GM12878 (cell line): Measurements from ENCODE around the gene ANKHD1. TPM values are rescaled to one million over a fixed set of nuclear protein-coding genes. Genes with fewer than 3 reads are reported as not detected.

Experiments used
- ATAC-seq: fragments of 200-7000 bp; cut with Tn5 transposase; 3 replicates; pipeline ENCODE4 v1.9.1; 2020; ENCODE audit warnings: mild to moderate bottlenecking, moderate library complexity
- BruUV-seq: library from RNA; stranded (reverse); fragments of 400-500 nt; replicated peaks from 2 replicates; lab custom pipeline; 2021; lab: Mats Ljungman, UMichigan
- CTCF ChIA-PET: fragments of 300-600 bp; sonication (Branson Sonifier 250); formaldehyde crosslinking; extraction: SDS; loops from one replicate; lab custom pipeline; 2021; ENCODE audit warnings: inconsistent platforms; lab: Yijun Ruan, JAX
- POLR2A ChIA-PET: fragments of 350-600 bp; formaldehyde crosslinking; extraction: SDS; loops from one replicate; lab custom pipeline; 2021; ENCODE audit warnings: inconsistent platforms; lab: Charles Lee
- RAD21 ChIA-PET: fragments of 300-600 bp; sonication (Branson Sonifier 250); formaldehyde crosslinking; loops from one replicate; lab custom pipeline; 2023; ENCODE audit warnings: antibody characterized with exemption; ENCODE audit not compliant: unreplicated experiment; lab: Charles Lee
- SMC1A ChIA-PET: fragments of 300-600 bp; sonication (Branson Sonifier 250); formaldehyde crosslinking; loops from one replicate; lab custom pipeline; 2023; ENCODE audit not compliant: unreplicated experiment, uncharacterized antibody; lab: Charles Lee
- DNase-seq: peaks from one replicate; pipeline ENCODE4 v3.0.0-alpha.2; 2011; ENCODE audit warnings: low read depth, low spot score
- FAIRE-seq: peaks from 3 replicates; lab custom pipeline; 2011; peaks lifted over from hg19 to GRCh38; lab: Jason Lieb, UNC
- H2AFZ ChIP-seq: 2 replicates; pipeline ENCODE4 v1.6.0; 2011; ENCODE audit warnings: low read depth, low read length, control low read depth; ENCODE audit not compliant: control insufficient read depth
- H3K27ac ChIP-seq: 2 replicates; pipeline ENCODE4 v1.5.1; 2011; ENCODE audit warnings: control low read depth; ENCODE audit not compliant: control insufficient read depth, insufficient read depth
- H3K27me3 ChIP-seq, 2 experiments: replicated peaks in 1 of 2; 2 replicates each; pipeline versions ENCODE4 v1.6.0 to v1.6.1; 2011; ENCODE audit warnings: low read length in 1 of 2; ENCODE audit not compliant: control insufficient read depth in 2 of 2, insufficient read depth in 2 of 2
- H3K36me3 ChIP-seq, 2 experiments: 2 replicates each; pipeline ENCODE4 v1.5.1; 2011; ENCODE audit warnings: low read length in 1 of 2; ENCODE audit not compliant: control insufficient read depth in 2 of 2, insufficient read depth in 2 of 2
- H3K4me1 ChIP-seq: 2 replicates; pipeline ENCODE4 v1.6.1; 2011; ENCODE audit warnings: mild to moderate bottlenecking, low read length, moderate library complexity, mixed read lengths; ENCODE audit not compliant: control insufficient read depth, insufficient read depth
- H3K4me2 ChIP-seq: 2 replicates; pipeline ENCODE4 v1.6.0; 2011; ENCODE audit warnings: control low read depth; ENCODE audit not compliant: control insufficient read depth, insufficient read depth
- H3K4me3 ChIP-seq: fragments of 200-600 bp; sonication (generic); 2 replicates; pipeline ENCODE4 v1.5.1; 2016
- H3K79me2 ChIP-seq: 2 replicates; pipeline ENCODE4 v1.6.0; 2011; ENCODE audit warnings: low read length; ENCODE audit not compliant: control insufficient read depth, insufficient read depth
- H3K9ac ChIP-seq: 2 replicates; pipeline ENCODE4 v1.8.0; 2011; ENCODE audit warnings: low read length, control low read depth, mixed read lengths; ENCODE audit not compliant: control insufficient read depth, insufficient read depth
- H3K9me3 ChIP-seq: replicated peaks from 3 replicates; pipeline ENCODE4 v1.5.1; 2011; ENCODE audit warnings: mild to moderate bottlenecking, low read length; ENCODE audit not compliant: control insufficient read depth, insufficient read depth
- H4K20me1 ChIP-seq: 2 replicates; pipeline ENCODE4 v1.6.0; 2011; ENCODE audit not compliant: control insufficient read depth, insufficient read depth
- ATF7 ChIP-seq: fragments of 450-650 bp; IDR thresholded peaks from 2 replicates; pipeline ENCODE4 v1.6.1; 2016; ENCODE audit warnings: low read depth, mild to moderate bottlenecking
- CBX3 ChIP-seq: fragments of 200-600 bp; sonication (generic); IDR thresholded peaks from 2 replicates; pipeline ENCODE4 v1.6.1; 2016; ENCODE audit warnings: low read depth, borderline replicate concordance
- CHD2 ChIP-seq: IDR thresholded peaks from 2 replicates; pipeline ENCODE4 v1.6.1; 2011; ENCODE audit warnings: low read depth, low read length, improper control_type of control experiment, borderline replicate concordance
- CREB1 ChIP-seq: IDR thresholded peaks from 2 replicates; pipeline ENCODE4 v1.6.1; 2012; ENCODE audit warnings: low read depth, mild to moderate bottlenecking, inconsistent platforms
- KAT2A ChIP-seq: conservative IDR thresholded peaks from 2 replicates; pipeline ENCODE4 v1.6.1; 2011; ENCODE audit warnings: low read depth, low read length; ENCODE audit not compliant: control insufficient read depth
- KDM1A ChIP-seq: fragments of 200-600 bp; sonication (generic); IDR thresholded peaks from 2 replicates; pipeline ENCODE4 v1.6.1; 2016; ENCODE audit warnings: borderline replicate concordance
- KLF5 ChIP-seq: fragments of 450-650 bp; IDR thresholded peaks from 2 replicates; pipeline ENCODE4 v1.6.1; 2014; ENCODE audit warnings: mild to moderate bottlenecking; ENCODE audit not compliant: partially characterized antibody
- LARP7 ChIP-seq: fragments of 450-650 bp; IDR thresholded peaks from 2 replicates; pipeline ENCODE4 v1.6.1; 2017; ENCODE audit warnings: mild to moderate bottlenecking
- MYB ChIP-seq: fragments of 150-350 bp; IDR thresholded peaks from 2 replicates; pipeline ENCODE4 v1.6.1; 2014; ENCODE audit warnings: mild to moderate bottlenecking, low read depth, low read length, borderline replicate concordance
- MYC ChIP-seq: IDR thresholded peaks from 2 replicates; pipeline ENCODE4 v1.6.1; 2011; ENCODE audit warnings: mild to moderate bottlenecking, low read length, moderate library complexity, inconsistent platforms; ENCODE audit not compliant: insufficient read depth, insufficient replicate concordance, insufficient read length, severe bottlenecking
- PAX8 ChIP-seq: fragments of 450-650 bp; IDR thresholded peaks from 2 replicates; pipeline ENCODE4 v1.6.1; 2017; ENCODE audit warnings: mild to moderate bottlenecking, moderate library complexity
- RCOR1 ChIP-seq: conservative IDR thresholded peaks from 2 replicates; pipeline ENCODE4 v1.6.1; 2012; ENCODE audit warnings: low read depth, low read length, improper control_type of control experiment
- STAT1 ChIP-seq: fragments of 450-650 bp; conservative IDR thresholded peaks from 2 replicates; pipeline ENCODE4 v1.6.1; 2014; ENCODE audit warnings: antibody characterized with exemption, mild to moderate bottlenecking
- SUZ12 ChIP-seq: fragments of 200-600 bp; sonication (generic); IDR thresholded peaks from one replicate; pipeline ENCODE4 v1.6.1; 2018; ENCODE audit warnings: antibody characterized with exemption, mild to moderate bottlenecking; ENCODE audit not compliant: unreplicated experiment
- TCF3 ChIP-seq: IDR thresholded peaks from 2 replicates; pipeline ENCODE4 v1.6.1; 2012; ENCODE audit warnings: low read depth, mild to moderate bottlenecking, low read length, borderline replicate concordance; ENCODE audit not compliant: insufficient read depth
- ZNF274 ChIP-seq: IDR thresholded peaks from one replicate; pipeline ENCODE4 v1.8.0; 2011; ENCODE audit not compliant: insufficient read length, insufficient read depth
- WGBS: methylation state at CpG from one replicate; pipeline ENCODE4 v1.1.6; 2016; ENCODE audit warnings: low lambda C conversion rate; ENCODE audit not compliant: insufficient replicate concordance, insufficient coverage; ENCODE audit errors: missing lambda C conversion rate; 5-methylcytosine and 5-hydroxymethylcytosine counted together
- in situ Hi-C: fragments of 300-500 bp; cut with MboI; formaldehyde crosslinking; loops from 9 replicates; pipeline ENCODE4 v1.14.3; 2018; ENCODE audit warnings: mixed read lengths
- intact Hi-C: fragments of 100-400 bp; cut with micrococcal nuclease; formaldehyde crosslinking; loops from one replicate; pipeline ENCODE4 v1.14.2; 2022; ENCODE audit not compliant: unreplicated experiment
- polyA plus RNA-seq, 11 experiments: library from polyadenylated mRNA; depleted of rRNA in 4 of 11; unstranded in 6 of 11; stranded (reverse) in 5 of 11; fragments of >200 nt; fragmentation: Nextera tagmentation in 4 of 11; fragmentation: Illumina TruSeq in 1 of 11; extraction: Ambion mirVana in 4 of 11; extraction: Trizol in 1 of 11; gene quantifications; 1 replicate in 1 of 11; 2 replicates in 10 of 11; pipeline versions ENCODE4 v1.2.1 to v1.2.3, GENCODE V29; 2011 to 2016; ENCODE audit warnings: inconsistent platforms in 2 of 11, missing spikeins in 2 of 11, low read depth in 1 of 11
- total RNA-seq, 4 experiments: library from RNA; depleted of rRNA in 3 of 4; stranded (reverse); fragments of >200 nt in 3 of 4; fragmentation: Illumina TruSeq in 1 of 4; extraction: Trizol in 1 of 4; gene quantifications; 2 replicates each; pipeline versions ENCODE4 v1.2.1 to v1.2.3, GENCODE V29; 2013 to 2021
- TF ChIP-seq, protein P1 (sequence below): fragments of 450-650 bp; IDR thresholded peaks from 2 replicates; pipeline ENCODE4 v1.6.1; 2017; ENCODE audit warnings: mild to moderate bottlenecking
- TF ChIP-seq, protein P2 (sequence below): IDR thresholded peaks from 2 replicates; pipeline ENCODE4 v1.6.1; 2012; ENCODE audit warnings: low read length, inconsistent platforms
- TF ChIP-seq, protein P3 (sequence below): fragments of 450-650 bp; IDR thresholded peaks from 2 replicates; pipeline ENCODE4 v1.6.1; 2014; ENCODE audit warnings: mild to moderate bottlenecking
- TF ChIP-seq, protein P4 (sequence below): fragments of 450-650 bp; IDR thresholded peaks from 2 replicates; pipeline ENCODE4 v1.6.1; 2016; ENCODE audit warnings: mild to moderate bottlenecking

ANKHD1 gene
- total and polyA plus RNA-seq, 10 of the 15 experiments (the other 5 are each of a cell fraction or from before 2014, with no cell fraction given): 31.6 to 96.8 (median 74.3) TPM

DNA sequence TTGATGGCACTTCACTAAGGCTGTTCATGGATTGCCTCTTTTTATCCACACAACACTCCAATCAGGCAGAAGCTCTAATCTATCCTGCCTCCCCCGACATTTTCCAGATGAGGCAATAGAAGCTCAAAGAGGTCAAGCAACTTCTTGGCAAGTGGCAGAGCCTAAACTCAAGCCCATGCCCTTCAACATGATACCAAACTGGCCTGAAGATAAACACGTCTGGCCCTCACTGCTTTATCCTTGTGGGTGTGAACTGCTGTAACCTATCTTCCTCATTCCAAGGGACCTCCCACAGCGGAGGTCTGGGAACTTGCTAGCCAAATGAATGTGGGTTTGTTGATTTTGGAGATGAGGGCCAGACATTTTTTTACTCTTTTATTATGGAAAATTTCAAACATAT lies 172.5 kb downstream of the ANKHD1 start:
- H3K4me1 ChIP-seq: peaks cover 7% of the 10 kb centered on the region
- H3K27ac ChIP-seq: no peak overlapping the region
- ChIA-PET RAD21 (no interaction called here), CTCF (interaction anchor here (1.0 kb wide), 1 partner anchor 8 kb away, joined by 3 read pairs; no protein-coding TSS in a partner anchor), POLR2A (interaction anchor here (1.0 kb wide), 1 partner anchor 13 kb away, joined by 3 read pairs; no protein-coding TSS in a partner anchor)
- H3K9me3 ChIP-seq: no peaks in the 10 kb centered on the region
- no peaks in the 10 kb centered on the region; the same call in 1 of the 2 replicates for H3K79me2 ChIP-seq
- in situ Hi-C loops: no loop called here
- no peak overlapping the region for H3K4me2 ChIP-seq
- ATAC-seq (no peak), FAIRE-seq (no peak)
- no peak overlapping the region for H3K4me3 ChIP-seq
- H3K9ac ChIP-seq: no peak overlapping the region
- TF ChIP-seq KAT2A (no peak), ATF7 (no peak), CREB1 (no peak), STAT1 (no peak), KLF5 (no peak), KDM1A (no peak), MYB (no peak), CBX3 (no peak), TCF3 (no peak), RCOR1 (no peak), LARP7 (no peak), CHD2 (no peak), MYC (no peak), SUZ12 (no peak), ZNF274 (no peak), PAX8 (no peak)
- TF ChIP-seq, protein P1, sequence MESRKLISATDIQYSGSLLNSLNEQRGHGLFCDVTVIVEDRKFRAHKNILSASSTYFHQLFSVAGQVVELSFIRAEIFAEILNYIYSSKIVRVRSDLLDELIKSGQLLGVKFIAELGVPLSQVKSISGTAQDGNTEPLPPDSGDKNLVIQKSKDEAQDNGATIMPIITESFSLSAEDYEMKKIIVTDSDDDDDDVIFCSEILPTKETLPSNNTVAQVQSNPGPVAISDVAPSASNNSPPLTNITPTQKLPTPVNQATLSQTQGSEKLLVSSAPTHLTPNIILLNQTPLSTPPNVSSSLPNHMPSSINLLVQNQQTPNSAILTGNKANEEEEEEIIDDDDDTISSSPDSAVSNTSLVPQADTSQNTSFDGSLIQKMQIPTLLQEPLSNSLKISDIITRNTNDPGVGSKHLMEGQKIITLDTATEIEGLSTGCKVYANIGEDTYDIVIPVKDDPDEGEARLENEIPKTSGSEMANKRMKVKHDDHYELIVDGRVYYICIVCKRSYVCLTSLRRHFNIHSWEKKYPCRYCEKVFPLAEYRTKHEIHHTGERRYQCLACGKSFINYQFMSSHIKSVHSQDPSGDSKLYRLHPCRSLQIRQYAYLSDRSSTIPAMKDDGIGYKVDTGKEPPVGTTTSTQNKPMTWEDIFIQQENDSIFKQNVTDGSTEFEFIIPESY: no peak
- TF ChIP-seq, protein P2, sequence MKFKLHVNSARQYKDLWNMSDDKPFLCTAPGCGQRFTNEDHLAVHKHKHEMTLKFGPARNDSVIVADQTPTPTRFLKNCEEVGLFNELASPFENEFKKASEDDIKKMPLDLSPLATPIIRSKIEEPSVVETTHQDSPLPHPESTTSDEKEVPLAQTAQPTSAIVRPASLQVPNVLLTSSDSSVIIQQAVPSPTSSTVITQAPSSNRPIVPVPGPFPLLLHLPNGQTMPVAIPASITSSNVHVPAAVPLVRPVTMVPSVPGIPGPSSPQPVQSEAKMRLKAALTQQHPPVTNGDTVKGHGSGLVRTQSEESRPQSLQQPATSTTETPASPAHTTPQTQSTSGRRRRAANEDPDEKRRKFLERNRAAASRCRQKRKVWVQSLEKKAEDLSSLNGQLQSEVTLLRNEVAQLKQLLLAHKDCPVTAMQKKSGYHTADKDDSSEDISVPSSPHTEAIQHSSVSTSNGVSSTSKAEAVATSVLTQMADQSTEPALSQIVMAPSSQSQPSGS: no peak
- TF ChIP-seq, protein P3, sequence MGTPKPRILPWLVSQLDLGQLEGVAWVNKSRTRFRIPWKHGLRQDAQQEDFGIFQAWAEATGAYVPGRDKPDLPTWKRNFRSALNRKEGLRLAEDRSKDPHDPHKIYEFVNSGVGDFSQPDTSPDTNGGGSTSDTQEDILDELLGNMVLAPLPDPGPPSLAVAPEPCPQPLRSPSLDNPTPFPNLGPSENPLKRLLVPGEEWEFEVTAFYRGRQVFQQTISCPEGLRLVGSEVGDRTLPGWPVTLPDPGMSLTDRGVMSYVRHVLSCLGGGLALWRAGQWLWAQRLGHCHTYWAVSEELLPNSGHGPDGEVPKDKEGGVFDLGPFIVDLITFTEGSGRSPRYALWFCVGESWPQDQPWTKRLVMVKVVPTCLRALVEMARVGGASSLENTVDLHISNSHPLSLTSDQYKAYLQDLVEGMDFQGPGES: no peak
- TF ChIP-seq, protein P4, sequence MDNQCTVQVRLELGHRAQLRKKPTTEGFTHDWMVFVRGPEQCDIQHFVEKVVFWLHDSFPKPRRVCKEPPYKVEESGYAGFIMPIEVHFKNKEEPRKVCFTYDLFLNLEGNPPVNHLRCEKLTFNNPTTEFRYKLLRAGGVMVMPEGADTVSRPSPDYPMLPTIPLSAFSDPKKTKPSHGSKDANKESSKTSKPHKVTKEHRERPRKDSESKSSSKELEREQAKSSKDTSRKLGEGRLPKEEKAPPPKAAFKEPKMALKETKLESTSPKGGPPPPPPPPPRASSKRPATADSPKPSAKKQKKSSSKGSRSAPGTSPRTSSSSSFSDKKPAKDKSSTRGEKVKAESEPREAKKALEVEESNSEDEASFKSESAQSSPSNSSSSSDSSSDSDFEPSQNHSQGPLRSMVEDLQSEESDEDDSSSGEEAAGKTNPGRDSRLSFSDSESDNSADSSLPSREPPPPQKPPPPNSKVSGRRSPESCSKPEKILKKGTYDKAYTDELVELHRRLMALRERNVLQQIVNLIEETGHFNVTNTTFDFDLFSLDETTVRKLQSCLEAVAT: no peak
- TF ChIP-seq, all 136 proteins: peak for 0
- Histone ChIP-seq H4K20me1 (no peaks in the 10 kb centered on the region), H3K27me3 (no peaks in the 10 kb centered on the region), H2AFZ (no peak overlapping the region), H3K36me3 (peaks cover 0 to 6% of the 10 kb centered on the region in 2 experiments; a peak in 2 of 4 replicates)
- 43% methylated on average over 3 of the region's 3 CpGs for WGBS
- SMC1A ChIA-PET: interaction anchor here (1.6 kb wide), 1 partner anchor 9 kb away, joined by 3 read pairs; no protein-coding TSS in a partner anchor
- no peak for DNase-seq
- BruUV-seq: no TSS peak
- intact Hi-C loops: no loop called here
